NCI-H1105 (cell line): Measurements from ENCODE around the gene TTYH2.
"Not testable (repeated sequence)": the region's sequence is repeated elsewhere in the genome, so short reads cannot be mapped to it uniquely, and the experiment has no call there.

Experiments
- DNase-seq: peaks from one replicate; lab custom pipeline; 2025; lab: John Stamatoyannopoulos, UW

Gene TTYH2

DNA sequence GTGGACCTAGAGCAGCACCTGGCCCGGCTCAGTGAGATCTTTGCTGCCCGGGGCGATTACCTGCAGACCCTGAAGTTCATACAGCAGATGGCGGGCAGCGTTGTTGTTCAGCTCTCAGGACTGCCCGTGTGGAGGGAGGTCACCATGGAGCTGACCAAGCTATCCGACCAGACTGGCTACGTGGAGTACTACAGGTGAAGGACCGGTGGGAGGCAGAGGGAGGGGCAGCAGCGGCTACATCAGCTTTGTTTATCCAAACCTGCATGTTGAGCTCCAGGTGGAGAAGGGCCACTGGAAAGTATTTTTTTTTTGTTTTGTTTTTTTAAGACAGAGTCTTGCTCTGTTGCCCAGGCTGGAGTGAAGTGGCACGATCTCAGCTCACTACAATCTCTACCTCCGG is 23.9 kb downstream of the TTYH2 start:
- no peak for DNase-seq

DNA sequence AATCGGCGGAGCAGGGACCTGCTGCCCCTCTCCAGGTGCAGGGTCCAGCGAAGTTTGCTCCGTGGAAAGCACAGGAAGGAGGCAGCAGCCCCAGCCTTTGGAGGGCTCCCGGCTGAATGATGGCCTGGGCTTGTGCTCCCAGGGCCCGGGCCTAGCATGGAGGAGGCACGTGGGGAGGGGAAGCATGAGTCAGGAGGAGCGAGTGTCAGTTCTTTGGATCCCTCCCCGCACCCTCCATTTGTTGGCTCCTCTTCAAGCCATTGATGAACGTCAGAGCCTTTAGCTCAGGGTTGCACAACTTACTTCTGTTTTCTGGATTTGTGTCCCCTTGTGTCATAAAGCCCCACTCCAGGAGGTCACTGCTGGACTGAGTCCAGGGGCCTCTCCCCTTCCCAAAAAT is 25.8 kb downstream of the TTYH2 start:
- DNase-seq: no peak

DNA sequence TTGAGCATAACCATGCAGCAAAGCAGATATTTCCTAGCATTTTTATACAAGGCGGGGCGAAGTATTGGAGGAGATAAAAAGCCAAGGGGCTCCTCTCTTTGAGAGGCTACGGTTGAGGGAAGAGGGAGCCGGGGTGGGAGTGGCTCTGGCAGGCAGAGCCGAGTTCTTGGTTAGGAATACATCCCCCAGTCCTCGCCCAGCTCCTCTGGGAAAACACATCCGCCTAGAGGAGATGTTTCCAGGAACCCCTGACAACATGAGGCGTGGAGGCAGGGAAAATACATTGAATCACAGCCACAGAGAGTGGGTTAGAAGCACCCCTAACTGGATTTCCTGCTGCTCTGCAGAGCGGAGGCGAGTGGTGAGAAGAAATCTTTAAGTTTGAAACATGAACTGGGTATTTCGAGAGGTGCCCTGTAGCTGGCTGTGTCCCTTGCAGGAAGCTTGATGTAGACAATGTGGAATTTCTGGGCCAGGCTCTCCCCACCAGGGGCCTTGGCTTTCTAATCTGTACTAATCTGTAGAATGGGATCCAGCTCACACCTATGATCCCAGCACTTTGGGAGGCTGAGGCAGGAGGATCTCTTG is 27.3 kb downstream of the TTYH2 start:
- DNase-seq: no peak

- no peak for DNase-seq
Measured at GRCh38 chr17:74241431-74241830, 28.1 kb downstream of the TTYH2 start.

- no peak for DNase-seq
Measured at GRCh38 chr17:74241847-74242246, 28.5 kb downstream of the TTYH2 start.

- no peak for DNase-seq
Measured at GRCh38 chr17:74243013-74243755, 29.8 kb downstream of the TTYH2 start.

DNA sequence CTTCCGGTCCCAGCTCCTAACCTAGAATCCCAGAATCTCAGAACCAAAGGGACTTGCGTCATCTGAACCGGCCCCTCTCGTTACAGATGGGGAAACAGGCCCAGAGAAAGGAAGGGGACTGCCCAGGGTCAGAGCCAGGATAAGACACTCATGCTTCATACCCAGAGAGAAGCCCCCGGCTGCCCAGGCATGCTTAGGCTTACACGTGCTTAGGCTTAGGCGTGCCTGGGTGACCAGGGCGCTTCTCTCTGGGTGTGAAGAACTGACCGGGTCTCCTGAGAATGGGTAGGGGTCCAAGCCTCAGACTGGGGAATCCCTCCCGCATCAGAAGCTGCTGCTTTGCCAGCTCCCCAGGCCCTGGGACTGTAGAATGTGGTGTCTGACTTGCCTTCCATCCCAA is 30.8 kb downstream of the TTYH2 start:
- no peak for DNase-seq

DNA sequence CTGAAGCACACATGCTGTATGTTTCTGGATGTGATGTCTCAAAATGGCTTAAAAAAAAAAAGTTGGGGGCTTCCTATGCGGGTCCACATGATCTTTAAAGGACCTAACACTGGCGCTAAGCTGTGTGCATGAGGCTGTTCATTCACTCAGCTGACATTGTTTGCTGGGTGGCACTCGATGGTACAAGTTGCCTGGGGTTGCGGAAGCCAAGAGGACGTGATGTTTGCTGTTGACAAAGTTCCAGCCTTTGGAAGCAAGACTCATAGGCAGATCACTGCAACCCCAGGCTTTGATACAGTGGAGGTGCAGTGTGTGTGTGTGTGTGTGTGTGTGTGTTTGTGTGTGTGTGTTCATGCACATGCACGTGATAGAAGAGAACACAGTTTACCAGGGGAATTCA is 31.2 kb downstream of the TTYH2 start:
- no peak for DNase-seq

- DNase-seq: no peak
Measured at GRCh38 chr17:74245145-74245831, 31.9 kb downstream of the TTYH2 start.

DNA sequence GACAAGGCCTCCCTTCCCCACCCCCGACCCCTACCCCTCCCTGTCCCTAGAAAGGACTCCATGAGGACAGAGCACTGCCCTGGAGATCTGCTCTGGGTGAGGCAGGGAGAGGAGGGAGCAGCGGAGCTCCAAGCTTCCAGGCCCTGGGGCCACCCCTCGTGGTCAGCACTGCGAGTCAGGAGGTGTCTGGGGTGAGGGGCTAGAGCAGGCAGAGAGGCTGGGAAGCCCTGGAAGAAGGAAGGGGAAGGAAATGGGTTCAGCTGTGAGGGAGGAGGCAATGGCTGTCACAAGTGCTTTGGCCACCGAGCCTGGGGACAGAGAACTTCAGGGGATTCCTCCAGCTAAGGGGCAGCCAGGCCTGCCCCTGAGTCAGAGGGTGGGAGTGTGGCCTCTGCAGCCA is 32.5 kb downstream of the TTYH2 start:
- no peak for DNase-seq

- DNase-seq: no peak
Measured at GRCh38 chr17:74249590-74250270, 36.4 kb downstream of the TTYH2 start.

DNA sequence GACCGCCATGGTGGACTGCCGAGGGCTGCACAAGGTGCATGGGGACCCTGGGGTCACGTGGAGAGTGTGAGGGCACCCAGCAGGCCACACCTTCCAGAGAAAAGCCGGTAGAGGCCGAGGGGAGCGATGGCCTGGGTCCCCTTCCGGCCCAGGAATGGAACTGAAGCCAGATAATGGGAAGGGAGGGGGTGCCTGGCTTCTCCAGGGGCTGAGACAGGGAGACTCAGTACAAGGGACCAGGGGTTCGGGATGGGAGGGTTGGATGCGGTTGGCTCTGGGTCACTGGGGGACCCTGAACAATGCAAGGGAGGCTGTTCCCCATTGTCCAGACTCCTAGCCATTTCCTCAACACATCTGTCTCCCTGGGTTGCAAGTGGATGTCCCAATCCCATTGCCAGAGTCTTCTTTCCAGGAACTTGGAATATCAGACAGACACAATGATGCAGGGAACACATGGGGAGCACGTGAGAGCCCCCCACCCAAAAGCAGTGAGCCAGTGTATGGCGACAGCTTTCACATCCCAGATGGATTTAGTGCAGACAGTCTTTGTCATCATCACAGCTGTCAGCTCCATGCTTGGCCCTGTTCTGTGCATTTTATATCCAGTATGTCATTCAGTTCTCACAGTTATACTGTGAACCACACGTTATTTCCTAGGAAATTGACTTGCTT is 37.1 kb downstream of the TTYH2 start:
- DNase-seq: no peak

DNA sequence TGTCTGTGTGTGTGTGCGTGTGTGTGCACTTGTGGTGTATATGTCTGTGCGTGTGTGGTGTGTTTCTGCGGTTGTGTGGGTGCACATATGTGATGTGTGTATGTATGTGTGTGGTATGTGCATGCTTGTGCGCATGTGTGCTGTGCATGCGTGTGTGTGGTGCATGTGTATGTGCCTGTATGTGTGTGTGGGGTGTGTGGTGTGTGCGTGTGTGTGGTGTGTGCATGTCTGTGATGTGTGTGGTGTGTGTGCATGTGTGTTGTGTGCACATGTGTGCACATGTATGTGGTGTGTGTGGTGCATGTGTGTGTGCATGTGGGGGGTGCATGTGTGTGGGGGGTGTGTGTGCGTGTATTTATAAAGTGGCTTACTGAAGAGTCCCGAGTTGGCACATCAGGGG is 37.7 kb downstream of the TTYH2 start:
- no peak for DNase-seq

GRCh38 chr17:74251569-74251968 is 38.2 kb downstream of the TTYH2 start:
- no peak for DNase-seq

DNA sequence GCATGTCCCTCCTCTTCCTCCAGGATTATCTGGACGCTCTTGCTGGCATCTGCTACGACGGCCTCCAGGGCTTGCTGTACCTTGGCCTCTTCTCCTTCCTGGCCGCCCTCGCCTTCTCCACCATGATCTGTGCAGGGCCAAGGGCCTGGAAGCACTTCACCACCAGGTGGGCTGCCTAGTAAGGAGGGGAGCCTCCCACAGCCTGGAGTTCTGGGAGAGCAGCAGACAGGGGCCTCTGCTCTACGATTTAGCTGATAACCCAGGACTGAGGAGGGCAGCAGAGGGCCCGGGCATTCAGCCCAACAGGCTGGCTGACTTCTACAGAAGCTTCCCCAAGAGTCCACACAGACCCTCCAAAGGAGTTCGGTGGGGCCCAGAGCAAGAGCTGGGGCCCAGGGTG is 38.8 kb downstream of the TTYH2 start:
- DNase-seq: no peak

DNA sequence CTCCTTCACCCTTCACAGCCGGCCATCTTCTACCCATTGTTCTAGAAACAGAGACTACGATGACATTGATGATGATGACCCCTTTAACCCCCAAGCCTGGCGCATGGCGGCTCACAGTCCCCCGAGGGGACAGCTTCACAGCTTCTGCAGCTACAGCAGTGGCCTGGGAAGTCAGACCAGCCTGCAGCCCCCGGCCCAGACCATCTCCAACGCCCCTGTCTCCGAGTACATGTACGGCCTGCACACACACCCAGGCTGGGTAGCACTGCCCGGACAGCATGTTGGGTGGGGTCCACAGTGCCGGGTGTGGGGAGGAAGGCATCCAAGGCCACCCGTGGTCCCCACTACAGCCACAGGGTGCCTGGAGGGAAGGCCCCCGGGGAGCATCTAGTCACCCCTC is 39.7 kb downstream of the TTYH2 start:
- DNase-seq: no peak

DNA sequence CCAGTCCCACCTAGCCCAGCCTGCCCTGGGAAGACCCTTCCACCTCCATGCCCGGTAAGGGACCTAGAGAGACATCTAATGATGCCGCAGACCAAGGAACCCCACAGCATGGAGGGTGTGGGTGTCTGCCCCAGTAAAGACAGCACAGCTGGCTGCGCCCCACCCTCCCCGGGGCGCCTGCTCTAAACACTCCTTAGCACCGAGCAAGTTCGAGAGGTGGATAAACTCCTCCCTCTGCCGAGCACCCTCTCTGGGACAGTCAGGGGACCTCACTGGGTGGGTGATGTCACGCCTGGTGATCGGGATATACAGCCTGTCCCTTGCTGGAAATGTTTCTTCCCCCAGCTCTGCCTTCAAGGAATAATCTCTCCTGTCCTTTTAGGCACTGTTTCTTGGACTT is 43.9 kb downstream of the TTYH2 start:
- DNase-seq: no peak

DNA sequence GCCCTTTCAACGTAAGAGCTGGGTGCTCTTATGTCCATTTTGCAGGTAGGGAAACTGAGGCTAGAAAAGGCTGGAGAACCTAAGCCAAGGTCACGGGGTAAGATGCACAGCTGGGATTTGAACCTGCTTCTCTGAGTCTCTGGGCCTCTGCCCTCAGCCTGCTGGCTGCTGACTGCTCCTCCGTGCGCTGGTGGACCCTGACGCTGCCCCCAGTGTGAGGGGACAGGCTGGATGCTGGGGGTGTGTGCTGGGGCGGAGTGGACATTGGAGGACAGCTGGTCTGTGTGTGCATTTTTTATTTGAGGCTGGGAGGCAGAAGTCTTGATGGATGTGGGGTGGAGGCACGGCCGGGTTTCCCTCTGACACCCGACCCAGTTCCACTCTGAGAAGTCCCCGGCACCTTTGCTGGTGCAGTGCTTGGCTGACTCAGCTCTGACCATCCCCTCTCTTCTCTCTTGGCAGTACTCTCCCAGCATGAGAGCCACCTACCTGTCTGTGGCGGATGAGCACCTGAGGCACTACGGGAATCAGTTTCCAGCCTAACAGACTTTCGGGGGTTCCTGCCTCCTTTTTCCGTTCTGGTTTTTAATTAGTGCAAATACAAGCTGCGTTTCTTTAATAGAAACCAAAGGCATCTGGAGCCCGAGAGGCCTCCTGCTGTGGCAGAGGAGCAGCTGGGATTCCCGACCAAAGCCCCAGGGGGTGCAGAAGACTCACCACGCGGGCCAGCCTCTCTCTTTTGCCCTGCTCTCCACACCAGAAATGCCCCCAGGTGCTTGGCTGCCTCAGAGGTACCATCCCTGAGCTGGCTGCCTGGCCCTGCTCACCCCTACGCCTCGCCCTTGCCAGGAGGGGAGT is 46.5 kb downstream of the TTYH2 start:
- DNase-seq: no peak

DNA sequence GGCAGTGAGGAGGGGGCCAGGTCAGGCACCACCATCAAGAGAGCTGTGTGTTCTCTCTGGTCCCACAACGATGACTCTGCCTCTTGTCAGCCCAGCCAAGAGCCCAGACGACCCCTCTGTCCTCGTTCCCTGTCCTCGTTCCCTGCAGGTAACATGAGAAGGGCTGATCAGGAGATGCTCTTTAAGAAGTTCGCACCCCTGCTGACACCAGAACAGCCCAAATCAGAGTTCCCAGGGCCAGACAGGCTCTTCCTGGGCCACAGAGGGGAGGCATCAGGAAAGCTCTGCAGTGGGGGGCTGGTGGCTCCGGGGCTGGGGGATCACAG is 47.1 kb downstream of the TTYH2 start:
- DNase-seq: no peak

DNA sequence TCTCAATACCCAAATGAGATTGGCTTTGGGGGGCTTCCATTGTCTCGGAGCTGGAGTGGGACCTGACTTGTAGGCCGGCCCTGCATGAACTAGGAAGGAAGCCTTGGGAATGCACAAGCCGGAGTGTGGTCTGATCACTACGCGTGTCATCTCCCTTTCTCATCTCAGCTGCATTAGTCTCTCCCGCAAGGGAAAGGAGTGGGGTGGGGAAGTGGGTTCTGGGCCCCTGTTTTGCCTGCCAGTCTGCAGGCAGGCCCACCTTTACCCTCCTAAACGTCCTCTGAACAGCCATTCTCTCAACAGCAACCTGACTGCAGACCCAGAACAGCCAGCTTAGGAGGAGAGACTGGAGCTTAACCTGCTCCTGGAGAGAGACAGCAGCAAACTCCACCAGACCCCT is 49.2 kb downstream of the TTYH2 start:
- DNase-seq: no peak

GRCh38 chr17:74267054-74267453 is 53.7 kb downstream of the TTYH2 start:
- DNase-seq: not testable (repeated sequence)

DNA sequence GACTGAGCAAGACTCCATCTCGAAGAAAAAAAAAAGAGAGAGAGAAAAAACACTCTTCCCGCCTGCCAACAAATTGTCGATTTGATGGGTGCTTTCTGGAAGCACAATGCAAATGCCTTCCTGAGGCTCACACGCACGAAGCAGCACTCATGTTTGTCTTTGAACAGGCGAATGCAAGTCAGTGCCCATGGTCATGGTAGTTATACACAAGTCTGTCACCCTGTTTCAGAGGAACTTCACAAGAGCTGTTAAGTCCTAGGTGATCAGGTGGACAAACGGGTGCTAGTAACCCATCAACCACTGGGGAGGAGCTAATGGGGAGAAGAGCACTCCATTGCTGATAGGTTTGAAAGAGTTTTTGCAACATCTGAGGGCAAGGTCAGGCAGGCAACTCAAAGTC is 54.2 kb downstream of the TTYH2 start:
- no peak for DNase-seq
